Measurements from ENCODE around the gene CRABP2.
A peak's percentile ranks its signal among the peaks of the same experiment; 100 is the strongest.

- no peak for TF ChIP-seq CTCF (IDR thresholded peaks at IDR 0.05)
- TF ChIP-seq POLR2A (IDR thresholded peaks at IDR 0.05), result peak in 1 of 2 donors; percentile 10
Measured at GRCh38 chr1:156750191-156750672, 44.8 kb upstream of the CRABP2 start.

Data from adrenal gland (tissue), 5 donors.